GM18861 (cell line): ENCODE measurements around the gene SDR39U1.

Experiments
- ATAC-seq: cut with Tn5 transposase; IDR thresholded peaks from one replicate; pipeline ENCODE4 v1.9.1; 2021; ENCODE audit not compliant: unreplicated experiment

The SDR39U1 gene

GRCh38 chr14:24430143-24430681 is 12.4 kb downstream of the SDR39U1 start:
- peak; percentile 40 for ATAC-seq

GRCh38 chr14:24429395-24430142 is 13.0 kb downstream of the SDR39U1 start, which contains the start of the genes CBLN3 and KHNYN:
CBLN3 (minus strand) TSS chr14:24429668; CDS start chr14:24429054, 614 bp downstream.
KHNYN (plus strand) TSS chr14:24429954; CDS start chr14:24430731, 777 bp downstream.
- ATAC-seq: peak; percentile 72

GRCh38 chr14:24428628-24429394 is 13.8 kb downstream of the SDR39U1 start:
- no peak for ATAC-seq

- no peak for ATAC-seq
Observed at GRCh38 chr14:24427537-24428508, 14.8 kb downstream of the SDR39U1 start.

GRCh38 chr14:24426912-24427536 is 15.6 kb downstream of the SDR39U1 start:
- no peak for ATAC-seq

- ATAC-seq: no peak
Observed at GRCh38 chr14:24426150-24426911, 16.2 kb downstream of the SDR39U1 start.

GRCh38 chr14:24425704-24426103 is 16.9 kb downstream of the SDR39U1 start:
- ATAC-seq: no peak

GRCh38 chr14:24422694-24423601 is 19.6 kb downstream of the SDR39U1 start:
- ATAC-seq: no peak

GRCh38 chr14:24422261-24422660 is 20.3 kb downstream of the SDR39U1 start:
- no peak for ATAC-seq

- no peak for ATAC-seq
Observed at GRCh38 chr14:24418492-24418873, 24.1 kb downstream of the SDR39U1 start.

GRCh38 chr14:24417832-24418491 is 24.6 kb downstream of the SDR39U1 start:
- no peak for ATAC-seq

GRCh38 chr14:24416932-24417619 is 25.5 kb downstream of the SDR39U1 start:
- ATAC-seq: no peak

GRCh38 chr14:24416254-24416931 is 26.2 kb downstream of the SDR39U1 start:
- no peak for ATAC-seq

- ATAC-seq: no peak
Observed at GRCh38 chr14:24415421-24416253, 26.9 kb downstream of the SDR39U1 start.

- ATAC-seq: no peak
Observed at GRCh38 chr14:24414732-24415420, 27.7 kb downstream of the SDR39U1 start.
